ENCODE results near the gene DNAH2.

DNA sequence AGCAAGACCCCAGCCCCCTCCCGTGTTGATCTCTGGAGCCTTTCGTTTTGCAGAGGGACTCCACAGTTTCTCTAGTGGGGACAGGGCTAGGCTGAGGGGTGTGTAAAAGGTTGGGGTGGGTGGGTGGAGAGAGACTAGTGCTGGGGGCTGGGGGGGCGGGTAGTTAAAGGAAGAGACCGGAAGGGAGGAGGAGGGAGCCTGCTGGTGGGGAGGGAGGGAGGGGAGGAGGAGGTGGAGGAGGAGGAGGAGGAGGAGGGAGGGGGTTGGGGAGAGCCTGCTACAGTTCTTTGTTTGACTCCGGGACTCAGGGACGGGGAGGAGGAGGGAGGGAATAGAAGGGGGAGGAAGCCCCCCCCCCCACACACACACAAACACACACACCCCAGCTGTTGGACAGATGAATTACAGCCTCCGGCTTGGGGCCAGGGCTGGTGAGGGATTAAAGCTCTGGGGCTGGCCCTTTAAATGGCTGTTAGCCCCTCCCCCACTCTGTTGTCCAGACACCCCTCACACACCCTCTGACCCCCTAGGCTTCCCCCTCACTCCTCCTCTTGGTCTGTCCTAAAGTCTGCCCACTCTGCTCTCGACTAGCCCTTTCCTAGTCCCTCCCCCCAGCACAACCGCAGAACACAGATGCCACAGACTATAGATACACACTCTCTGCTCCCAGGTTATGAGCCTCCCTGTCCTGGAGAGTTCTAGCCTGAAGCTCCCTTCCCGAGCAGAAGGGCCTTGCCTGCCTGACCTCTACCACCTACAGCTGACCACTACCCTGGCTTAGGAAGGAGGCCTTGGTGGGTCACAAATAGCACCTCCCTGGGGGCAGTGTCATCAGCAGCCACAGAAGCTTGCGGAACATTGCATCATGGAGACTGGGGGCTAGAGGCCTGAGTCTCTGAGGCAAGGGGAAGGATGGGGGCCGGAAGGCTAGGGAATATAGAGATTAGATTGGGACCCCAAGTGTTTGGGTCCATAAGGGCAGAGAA, 120.8 kb downstream of the DNAH2 start:
- TF ChIP-seq ZBTB43 (CRISPR knock-in tag; IDR thresholded peaks at IDR 0.05) (no peak), JAZF1 (CRISPR knock-in tag; IDR thresholded peaks at IDR 0.05) (no peak), CBFB (CRISPR knock-in tag; IDR thresholded peaks at IDR 0.05; ENCODE audit: low read depth) (no peak), NR3C1 (CRISPR knock-in tag; conservative IDR thresholded peaks at IDR 0.05; ENCODE audit: low read depth) (no peak), ZNF121 (CRISPR knock-in tag; IDR thresholded peaks at IDR 0.05) (no peak), CTCF (IDR thresholded peaks at IDR 0.05) (no peak)
- TF ChIP-seq, protein P1, sequence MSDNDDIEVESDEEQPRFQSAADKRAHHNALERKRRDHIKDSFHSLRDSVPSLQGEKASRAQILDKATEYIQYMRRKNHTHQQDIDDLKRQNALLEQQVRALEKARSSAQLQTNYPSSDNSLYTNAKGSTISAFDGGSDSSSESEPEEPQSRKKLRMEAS (CRISPR knock-in tag; IDR thresholded peaks at IDR 0.05): no peak
- TF ChIP-seq, protein P2, sequence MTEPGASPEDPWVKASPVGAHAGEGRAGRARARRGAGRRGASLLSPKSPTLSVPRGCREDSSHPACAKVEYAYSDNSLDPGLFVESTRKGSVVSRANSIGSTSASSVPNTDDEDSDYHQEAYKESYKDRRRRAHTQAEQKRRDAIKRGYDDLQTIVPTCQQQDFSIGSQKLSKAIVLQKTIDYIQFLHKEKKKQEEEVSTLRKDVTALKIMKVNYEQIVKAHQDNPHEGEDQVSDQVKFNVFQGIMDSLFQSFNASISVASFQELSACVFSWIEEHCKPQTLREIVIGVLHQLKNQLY (CRISPR knock-in tag; IDR thresholded peaks at IDR 0.05): no peak
- TF ChIP-seq, protein P3, sequence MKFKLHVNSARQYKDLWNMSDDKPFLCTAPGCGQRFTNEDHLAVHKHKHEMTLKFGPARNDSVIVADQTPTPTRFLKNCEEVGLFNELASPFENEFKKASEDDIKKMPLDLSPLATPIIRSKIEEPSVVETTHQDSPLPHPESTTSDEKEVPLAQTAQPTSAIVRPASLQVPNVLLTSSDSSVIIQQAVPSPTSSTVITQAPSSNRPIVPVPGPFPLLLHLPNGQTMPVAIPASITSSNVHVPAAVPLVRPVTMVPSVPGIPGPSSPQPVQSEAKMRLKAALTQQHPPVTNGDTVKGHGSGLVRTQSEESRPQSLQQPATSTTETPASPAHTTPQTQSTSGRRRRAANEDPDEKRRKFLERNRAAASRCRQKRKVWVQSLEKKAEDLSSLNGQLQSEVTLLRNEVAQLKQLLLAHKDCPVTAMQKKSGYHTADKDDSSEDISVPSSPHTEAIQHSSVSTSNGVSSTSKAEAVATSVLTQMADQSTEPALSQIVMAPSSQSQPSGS (CRISPR knock-in tag; IDR thresholded peaks at IDR 0.05; ENCODE audit: borderline replicate concordance, low read depth): no peak
